GM18519 (cell line): ENCODE data around the gene CEP112.
"Not testable (repeated sequence)": the region's sequence is repeated elsewhere in the genome, so short reads cannot be mapped to it uniquely, and the experiment has no call there.

Experiments used
- ATAC-seq: cut with Tn5 transposase; IDR thresholded peaks from one replicate; pipeline ENCODE4 v1.9.1; 2021; ENCODE audit warnings: mild to moderate bottlenecking, moderate library complexity; ENCODE audit not compliant: unreplicated experiment, low FRiP score

Gene CEP112

DNA sequence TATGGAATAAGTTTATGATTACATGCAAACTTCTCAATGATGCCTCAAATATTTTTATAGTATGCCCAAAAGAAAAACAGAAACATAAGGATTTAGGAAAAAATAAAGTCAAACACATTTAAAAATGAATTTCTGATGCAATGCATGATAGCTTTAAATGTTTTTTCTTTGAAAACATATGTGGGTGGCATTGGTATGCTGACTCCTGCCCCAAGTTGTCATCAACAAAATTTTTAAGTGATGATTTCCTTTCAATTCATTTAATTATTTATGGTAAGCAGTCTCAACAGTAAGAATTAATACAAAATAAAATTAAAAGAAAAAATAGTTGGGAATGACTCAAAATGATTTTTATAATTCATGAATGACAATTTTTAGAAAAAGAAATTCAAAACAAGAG lies 104.9 kb downstream of the CEP112 start:
- ATAC-seq, result no peak

DNA sequence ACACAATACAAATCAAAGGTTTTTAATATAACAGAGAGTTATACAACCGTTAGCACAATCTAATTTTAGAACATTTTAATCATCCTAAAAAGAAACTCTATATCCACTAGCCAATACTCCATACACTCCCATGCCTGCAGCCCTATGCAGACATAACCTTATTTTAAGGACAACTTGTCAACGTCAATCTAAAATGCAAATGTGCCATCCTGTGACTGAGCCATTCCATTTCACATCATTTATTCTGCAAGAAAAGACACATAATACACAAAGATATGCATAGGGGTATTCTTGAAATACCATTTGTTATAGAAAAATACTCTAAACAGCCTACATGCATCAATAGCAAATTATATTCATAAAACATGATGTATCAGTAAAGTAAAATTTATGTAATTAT lies 106.7 kb downstream of the CEP112 start:
- ATAC-seq, result no peak

DNA sequence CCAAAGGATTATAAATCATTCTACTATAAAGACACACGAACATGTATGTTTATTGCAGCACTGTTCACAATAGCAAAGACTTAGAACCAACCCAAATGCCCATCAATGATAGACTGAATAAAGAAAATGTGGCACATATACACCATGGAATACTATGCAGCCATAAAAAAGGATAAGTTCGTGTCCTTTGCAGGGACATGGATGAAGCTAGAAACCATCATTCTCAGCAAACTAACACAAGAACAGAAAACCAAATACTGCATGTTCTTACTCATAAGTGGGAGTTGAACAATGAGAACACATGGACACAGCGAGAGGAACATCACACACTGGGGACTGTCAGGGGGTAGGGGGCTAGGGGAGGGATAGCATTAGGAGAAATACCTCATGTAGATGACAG lies 111.3 kb downstream of the CEP112 start:
- ATAC-seq, result not testable (repeated sequence)

DNA sequence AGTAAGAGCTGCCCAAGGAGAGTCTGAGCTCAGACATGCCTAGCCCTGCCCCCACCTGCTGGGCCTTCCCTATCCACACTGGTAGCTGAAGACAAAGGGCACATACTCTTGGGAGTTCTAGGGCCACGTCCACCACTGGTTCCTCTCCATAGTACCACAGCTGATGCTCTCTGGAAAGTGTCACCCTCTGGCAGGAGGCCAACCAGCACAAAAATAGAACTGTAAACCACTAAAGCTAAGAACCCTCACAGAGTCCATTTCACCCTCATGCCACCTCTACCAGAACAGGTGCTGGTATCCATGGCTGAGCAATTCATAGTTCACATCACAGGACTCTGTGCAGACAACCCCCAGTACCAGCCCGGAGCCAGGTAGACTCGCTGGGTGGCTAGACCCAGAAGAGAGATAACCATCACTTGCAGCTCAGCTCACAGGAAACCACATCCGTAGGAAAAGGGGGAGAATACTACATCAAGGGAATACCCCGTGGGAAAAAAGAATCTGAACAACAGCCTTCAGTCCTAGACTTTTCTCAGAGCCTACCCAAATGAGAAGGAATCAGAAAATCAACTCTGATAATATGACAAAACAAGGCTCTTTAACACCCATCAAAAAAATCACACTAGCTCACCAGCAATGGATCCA lies 115.3 kb downstream of the CEP112 start:
- ATAC-seq, result no peak

DNA sequence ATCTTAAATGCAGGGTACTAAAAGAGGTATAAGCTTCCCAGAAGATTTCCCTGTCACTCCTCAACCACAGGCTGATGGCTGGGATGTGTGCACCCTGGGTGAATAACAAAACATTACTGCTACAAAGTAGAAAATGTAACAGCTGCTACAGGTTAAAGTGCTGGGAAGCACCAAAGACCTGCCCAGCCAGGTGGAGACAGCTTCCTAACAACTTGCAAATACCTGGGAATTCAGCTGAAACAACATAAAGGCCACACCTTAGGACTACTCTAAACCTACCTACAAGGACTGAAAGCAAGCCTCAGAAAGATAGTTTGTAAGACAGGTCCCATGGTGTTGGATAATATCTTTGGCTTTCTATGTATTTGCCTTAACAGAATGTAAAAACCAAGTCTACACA lies 118.5 kb downstream of the CEP112 start:
- ATAC-seq, result no peak

DNA sequence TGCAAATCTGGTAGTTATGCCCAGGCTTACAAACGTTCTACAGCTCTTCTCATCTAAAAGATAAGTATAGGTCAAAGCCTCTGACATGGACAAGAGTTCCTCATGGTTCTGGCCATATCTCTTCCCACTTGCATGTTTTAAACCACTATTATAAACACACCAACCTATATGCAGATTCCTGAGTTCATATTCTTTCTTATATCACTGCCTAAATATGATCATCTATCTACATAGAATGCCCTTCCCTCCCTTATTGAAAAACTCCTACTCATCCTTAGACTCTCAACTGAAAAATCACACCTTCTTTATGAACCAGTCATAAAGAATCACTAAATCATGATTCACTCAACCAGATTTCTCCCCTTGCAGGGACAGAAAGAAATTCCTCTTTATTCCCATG lies 128.2 kb downstream of the CEP112 start:
- no peak for ATAC-seq

DNA sequence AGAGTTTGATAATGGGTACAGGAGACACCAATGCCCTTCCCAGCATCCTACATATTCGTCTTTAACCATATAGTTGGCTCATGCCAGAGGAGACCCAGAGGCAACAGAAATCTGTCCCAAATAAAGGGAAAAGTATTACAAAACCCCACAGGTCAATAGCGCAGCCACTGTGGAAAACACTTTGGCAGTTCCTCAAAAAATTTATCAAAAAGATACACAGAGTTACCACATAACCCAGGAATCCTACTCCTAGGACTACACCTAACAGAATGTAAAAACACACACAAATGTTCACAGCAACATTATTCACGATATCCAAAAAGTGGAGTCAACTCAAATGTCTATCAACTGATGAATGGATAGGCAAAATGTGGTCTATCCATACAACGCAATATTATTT lies 135.8 kb downstream of the CEP112 start:
- no peak for ATAC-seq

DNA sequence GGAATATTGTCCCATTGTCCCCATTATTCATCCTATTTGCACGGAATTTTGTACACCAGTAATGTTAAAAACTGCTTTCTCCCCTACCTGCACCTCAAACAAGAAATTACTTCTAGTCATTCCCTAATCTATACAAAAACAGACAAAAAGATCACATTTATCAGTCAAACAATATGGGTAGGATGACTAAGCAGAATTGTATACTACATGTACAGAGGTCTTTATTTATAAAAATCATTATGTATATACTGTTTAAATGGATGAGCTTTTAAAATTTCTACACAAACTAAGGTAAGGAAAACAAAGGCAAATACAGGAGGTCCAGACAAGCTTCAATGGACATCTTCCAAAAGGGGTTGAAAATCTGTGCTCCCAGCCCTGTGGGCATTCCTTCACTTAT lies 137.7 kb downstream of the CEP112 start:
- ATAC-seq, result no peak

DNA sequence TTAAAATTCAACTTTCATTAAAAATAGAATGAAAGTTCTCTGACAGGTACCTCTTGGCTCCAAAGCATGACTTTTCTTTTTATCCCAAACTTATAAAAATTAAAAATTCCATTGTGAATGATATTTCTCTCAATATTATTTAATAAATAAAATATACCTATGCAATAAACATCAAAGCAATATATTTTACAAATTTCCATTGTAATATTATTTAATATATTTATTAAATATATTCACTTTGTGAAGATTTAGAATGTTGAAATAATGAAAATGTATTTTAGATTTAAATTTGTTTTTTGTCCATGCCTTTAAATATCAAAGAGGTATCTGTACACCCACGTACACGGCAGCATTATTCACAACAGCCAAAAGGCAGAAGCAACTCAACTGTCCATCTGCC lies 147.8 kb downstream of the CEP112 start:
- no peak for ATAC-seq

DNA sequence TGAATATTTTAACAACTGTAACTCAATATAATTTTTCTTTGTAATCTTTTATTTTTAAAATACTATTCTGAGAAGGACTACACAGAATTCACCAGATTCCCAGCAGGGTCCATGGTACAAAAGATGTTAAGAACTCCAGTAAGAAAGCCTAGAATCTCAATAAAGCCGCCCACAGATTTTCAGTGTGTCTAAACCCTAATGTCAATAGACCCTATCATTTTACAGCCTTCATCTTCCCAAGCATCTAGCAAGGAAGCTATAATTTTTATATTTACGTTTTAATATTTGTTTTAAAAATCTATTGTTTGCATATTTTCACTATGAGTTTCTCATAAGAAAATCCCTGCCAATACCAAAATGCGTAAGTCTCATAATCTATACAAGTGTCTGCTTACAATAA lies 148.5 kb downstream of the CEP112 start:
- ATAC-seq, result no peak

DNA sequence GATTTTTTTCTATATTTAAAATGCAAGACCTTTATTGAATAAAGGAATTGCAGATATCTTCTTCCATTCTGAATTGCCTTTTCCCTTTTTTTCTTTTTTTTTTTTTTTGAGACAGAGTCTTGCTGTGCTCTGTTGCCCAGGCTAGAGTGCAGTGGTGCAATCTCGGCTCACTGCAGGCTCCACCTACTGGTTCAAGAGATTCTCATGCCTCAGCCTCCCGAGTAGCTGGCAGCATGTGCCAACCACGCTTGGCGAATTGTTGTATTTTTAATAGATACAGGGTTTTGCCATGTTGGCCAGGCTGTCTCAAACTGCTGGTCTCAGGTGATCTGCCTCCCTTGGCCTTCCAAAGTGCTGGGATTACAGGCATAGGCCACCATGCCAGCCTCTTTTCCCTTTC lies 151.5 kb downstream of the CEP112 start:
- ATAC-seq, result no peak

DNA sequence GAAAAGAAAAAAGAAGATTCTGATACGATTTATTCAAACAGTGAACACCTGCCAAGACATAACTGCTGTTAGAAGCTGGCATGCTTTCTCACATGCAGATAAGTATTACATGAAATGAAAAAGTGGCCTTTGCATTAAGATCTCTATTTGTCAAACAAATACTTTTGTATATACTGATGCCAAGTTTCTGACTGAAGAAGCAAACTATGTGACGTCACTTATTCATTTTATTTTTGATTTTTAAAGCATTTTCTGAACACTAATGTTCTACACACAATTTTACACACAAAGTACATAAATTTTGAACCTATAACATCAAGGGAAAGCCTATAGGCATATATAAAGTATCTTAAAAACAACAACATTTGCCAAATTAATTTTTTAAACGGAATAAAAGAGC lies 153.8 kb downstream of the CEP112 start:
- no peak for ATAC-seq

DNA sequence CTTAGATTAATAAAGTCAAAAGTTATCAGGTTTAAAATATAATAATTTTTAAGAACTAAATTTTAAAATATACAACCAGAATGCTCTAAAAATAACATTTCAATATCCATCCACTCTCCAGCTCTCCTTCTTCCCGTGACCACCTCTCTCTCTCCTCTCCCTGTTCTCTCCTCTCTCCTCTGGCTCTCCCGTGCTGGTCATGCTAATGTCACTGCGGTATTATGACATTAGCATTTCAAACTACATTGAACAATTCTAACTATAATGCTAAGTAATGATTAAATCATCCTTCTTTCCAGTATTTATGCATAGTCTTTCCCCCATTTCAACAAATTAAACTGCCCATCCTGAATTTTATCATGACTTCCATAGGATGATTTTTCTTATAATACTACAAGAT lies 154.7 kb downstream of the CEP112 start:
- no peak for ATAC-seq

DNA sequence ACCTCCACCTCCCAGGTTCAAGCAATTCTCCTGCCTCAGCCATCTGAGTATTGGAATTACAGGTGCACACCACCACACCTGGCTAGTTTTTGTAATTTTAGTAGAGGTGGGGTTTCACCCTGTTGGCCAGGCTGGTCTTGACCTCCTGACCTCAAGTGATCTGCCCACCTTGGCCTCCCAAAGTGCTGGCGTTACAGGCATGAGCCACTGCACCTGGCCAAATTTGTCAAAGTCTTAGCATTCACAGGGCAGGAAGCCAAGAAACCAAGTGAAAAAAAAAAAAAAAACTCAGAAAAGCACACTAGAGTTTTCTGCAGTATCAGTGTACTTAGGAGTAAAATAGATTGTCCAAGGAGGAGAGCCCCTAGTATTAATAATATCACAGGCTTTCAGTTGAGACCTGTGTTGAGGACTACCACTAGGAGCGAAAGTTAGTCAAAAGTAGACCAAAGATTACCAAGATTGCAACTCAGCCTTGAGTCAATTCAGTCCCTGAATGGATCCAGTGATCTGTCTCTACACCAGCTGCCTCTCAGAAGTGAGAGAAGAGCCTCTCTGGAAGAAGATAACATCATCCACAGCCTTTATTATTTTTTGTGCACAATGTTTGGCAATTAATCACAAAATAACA lies 159.7 kb downstream of the CEP112 start:
- ATAC-seq, result peak; percentile 92

DNA sequence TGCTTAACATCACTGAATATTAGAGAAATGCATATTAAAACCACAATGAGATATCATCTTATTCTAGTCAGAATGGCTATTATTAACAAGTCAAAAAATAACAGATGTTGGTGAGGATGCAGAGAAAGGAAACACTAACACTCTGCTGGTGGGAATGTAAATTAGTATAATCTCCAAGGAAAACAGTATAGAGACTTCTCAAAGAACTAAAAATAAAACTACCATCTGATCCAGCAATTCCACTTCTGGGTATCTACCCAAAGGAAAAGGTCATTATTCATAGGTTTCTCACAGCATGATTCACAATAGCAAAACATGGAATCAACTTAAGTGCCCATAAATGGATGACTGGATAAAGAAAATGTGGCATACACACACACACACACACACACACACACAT lies 166.4 kb downstream of the CEP112 start:
- no peak for ATAC-seq

DNA sequence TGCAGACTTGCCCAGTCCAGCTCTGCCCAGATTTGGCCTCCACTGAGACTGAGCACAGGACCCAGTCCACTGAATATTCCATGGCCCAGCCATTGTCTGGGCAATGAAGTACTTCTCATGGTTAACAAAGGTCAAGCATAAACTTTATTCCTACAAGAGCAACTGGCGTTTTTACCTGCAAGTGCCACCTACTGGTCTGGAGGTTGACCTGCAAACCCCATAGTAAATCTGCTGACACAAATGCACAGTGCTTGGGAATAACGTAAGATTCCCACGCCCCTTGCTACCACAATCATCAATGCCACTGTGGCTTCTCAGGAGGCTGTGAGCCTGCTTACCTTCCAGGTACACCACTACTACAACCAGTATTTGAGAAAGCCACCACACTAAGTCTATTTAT lies 170.2 kb downstream of the CEP112 start:
- no peak for ATAC-seq

DNA sequence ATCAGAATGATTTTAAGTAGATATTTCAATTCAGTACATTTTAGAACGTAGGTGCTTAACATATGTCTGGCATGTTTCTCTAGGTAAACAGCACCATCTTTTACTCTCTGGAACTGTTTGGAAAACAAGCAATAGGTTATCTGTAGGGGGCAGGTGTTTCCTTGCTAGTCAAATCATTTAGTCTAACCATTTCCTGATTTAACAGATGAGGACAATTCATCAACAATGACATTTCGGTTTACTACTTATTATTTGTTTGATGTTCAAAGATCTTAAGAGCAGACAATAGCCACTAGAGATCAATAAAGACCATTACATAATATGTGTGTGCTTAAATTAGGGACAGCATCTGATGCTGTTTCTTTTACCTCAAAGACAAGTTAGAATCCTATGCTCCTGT lies 173.1 kb downstream of the CEP112 start:
- no peak for ATAC-seq

DNA sequence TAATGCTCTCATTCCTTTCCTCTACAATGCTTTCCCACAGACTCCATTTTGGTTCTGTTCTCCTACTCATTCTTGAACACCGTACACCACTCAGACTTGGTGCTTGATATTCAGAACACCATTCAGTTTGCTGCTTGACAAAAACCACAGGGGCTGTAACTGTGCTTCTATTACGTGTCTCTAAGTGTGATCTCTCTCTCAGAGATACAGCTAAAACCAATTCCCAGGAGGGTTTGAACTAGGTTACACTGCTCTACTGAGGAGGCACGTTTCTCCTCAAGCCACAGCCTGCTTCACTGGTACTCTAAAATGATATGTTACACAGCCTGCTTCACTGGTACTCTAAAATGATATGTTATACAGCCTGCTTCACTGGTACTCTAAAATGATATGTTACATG lies 175.7 kb downstream of the CEP112 start:
- no peak for ATAC-seq

DNA sequence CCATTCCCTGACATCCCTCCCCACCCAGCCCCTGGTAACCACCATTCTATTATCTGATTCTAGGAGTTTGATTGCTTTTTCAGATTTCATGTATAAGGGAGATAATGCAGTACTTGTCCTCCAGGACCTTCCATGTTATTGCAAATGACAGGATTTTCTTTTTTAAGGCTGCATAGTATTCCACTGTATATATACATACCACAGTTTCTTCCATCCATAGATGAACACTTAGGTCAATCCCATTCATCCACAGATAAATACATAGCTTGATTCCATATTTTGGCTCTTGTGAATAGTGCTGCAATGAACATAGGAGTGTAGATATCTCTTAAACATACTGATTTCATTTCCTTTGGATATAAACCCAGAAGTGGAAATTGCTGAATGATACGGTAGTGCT lies 183.3 kb downstream of the CEP112 start:
- ATAC-seq, result no peak

DNA sequence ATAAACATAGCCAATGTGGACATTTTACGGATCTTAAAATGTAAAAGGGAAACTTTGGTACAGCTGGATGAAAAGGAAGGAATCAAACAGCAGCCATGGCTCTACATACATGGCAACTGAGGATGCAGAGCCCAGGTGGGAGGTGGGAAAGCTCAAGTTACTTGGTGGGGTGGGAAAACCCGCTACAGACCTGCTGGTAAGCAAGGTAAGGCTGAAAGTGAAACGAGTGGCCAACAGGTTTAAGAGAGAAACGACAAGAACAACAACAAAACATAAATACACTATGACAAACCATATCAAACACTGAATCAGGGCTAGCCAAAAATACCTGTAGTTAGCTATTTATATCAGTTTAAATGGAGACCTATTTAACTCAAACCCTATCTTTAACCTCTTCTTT lies 185.3 kb downstream of the CEP112 start:
- ATAC-seq, result no peak

DNA sequence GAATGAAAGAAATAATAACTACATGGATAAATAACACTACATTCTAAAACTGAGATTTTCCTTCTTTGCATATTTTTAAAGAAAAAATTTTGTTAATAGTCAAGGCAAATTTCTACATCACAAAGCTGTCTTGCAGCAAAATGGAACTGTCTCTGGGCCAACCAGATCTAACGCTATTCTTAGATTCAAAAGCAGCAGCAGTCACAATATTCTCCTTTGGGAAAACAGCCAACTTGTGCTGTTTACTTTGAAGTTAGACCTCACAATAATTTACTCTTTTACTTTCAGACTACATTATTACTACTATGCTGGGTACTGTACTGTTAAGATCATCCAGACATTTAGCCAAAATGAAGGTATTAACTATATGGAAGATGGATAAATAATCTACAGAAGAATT lies 189.1 kb downstream of the CEP112 start:
- no peak for ATAC-seq

DNA sequence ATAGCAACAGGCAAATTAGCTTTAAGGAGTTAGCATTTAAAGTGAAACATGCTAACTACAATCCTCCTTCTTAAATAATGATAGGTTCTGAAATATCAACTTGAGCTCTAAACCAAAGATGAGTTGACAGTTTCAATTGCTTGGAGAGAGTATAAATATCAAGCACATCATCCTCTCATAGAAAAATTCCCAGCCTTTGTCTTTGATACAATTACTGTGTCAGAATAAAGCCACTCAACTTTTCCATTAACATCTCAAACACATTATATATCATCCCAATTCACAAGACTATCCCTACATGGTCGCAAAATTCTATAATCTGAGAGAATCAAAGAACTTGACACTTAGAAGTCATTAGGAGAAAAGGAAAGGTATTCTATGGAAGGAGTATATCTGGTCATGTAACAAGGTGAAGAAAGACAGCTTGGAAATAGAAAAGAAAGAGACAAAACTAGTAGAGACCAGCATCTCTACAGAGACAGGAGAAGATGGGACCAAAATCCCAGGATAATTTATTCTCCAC lies 189.8 kb downstream of the CEP112 start:
- no peak for ATAC-seq
